T-helper 17 cell (primary cell): ENCODE measurements around the gene MAP6D1. TPM values are rescaled to one million over a fixed set of nuclear protein-coding genes. Genes with fewer than 3 reads are reported as not detected.

Experiments
- ATAC-seq: fragments of 150-1000 bp; cut with Tn5 transposase; 2 replicates; pipeline ENCODE4 v1.10.0; 2021; ENCODE audit warnings: mild to moderate bottlenecking, moderate library complexity
- DNase-seq, 3 donors: peaks; one replicate each; pipeline versions ENCODE4 v3.0.0 to v3.0.0-alpha.2; 2020 to 2021
- H3K9me3 ChIP-seq: one replicate; pipeline ENCODE4 v1.7.0; 2013; ENCODE audit warnings: low read length, mild to moderate bottlenecking; ENCODE audit not compliant: control insufficient read depth, poor library complexity, severe bottlenecking
- H3K27ac Mint-ChIP-seq: one replicate; pipeline ENCODE4 v1.8.0; 2022; ENCODE audit warnings: mild to moderate bottlenecking, moderate library complexity, mixed read lengths
- H3K27me3 Mint-ChIP-seq: one replicate; pipeline ENCODE4 v1.8.0; 2022; ENCODE audit warnings: mixed read lengths
- H3K36me3 Mint-ChIP-seq: one replicate; pipeline ENCODE4 v1.8.0; 2022; ENCODE audit warnings: low read depth, mixed read lengths
- H3K4me1 Mint-ChIP-seq: one replicate; pipeline ENCODE4 v1.8.0; 2022; ENCODE audit warnings: mild to moderate bottlenecking, mixed read lengths
- H3K4me3 Mint-ChIP-seq: one replicate; pipeline ENCODE4 v1.8.0; 2022; ENCODE audit warnings: mild to moderate bottlenecking, moderate library complexity, mixed read lengths
- total RNA-seq, 4 donors: library from RNA in 2 of 4; stranded (reverse) in 2 of 4; gene quantifications; one replicate each; pipeline ENCODE4 v1.2.3 and lab custom pipeline; 2022 to 2026

Gene MAP6D1
- total RNA-seq (1 to 10 TPM in 1 of 2 donors, under 1 TPM in 1; 0.26 to 1.7 TPM), total RNA-seq (lab: John Stamatoyannopoulos, UW) (0 to 0.23 reads per million in 2 donors)

- ATAC-seq = peak; percentile 68
- no peak for DNase-seq
- H3K36me3 Mint-ChIP-seq = peaks cover 2% of the 10 kb centered on the region
- peaks cover 9% of the 10 kb centered on the region for H3K27me3 Mint-ChIP-seq
- H3K27ac Mint-ChIP-seq = peak within 1 kb of the TSS; percentile 37
- H3K4me3 Mint-ChIP-seq = peak within 1 kb of the TSS; percentile 83
- H3K4me1 Mint-ChIP-seq = peaks cover 13% of the 10 kb centered on the region
- no peaks in the 10 kb centered on the region for H3K9me3 ChIP-seq
Observed at GRCh38 chr3:183825456-183826161, at the start of gene MAP6D1. TSS of gene MAP6D1 (minus strand) at chr3:183825577. CDS start at chr3:183825547, 30 bp downstream.

GRCh38 chr3:183873914-183874313 is 48.5 kb upstream of the MAP6D1 start:
- peaks cover 30% of the 10 kb centered on the region for H3K4me1 Mint-ChIP-seq
- no peak overlapping the region for H3K4me3 Mint-ChIP-seq
- no peak for ATAC-seq

GRCh38 chr3:183871541-183871940 is 46.2 kb upstream of the MAP6D1 start:
- H3K4me3 Mint-ChIP-seq = no peak overlapping the region
- no peaks in the 10 kb centered on the region for H3K36me3 Mint-ChIP-seq
- peaks cover 26% of the 10 kb centered on the region for H3K4me1 Mint-ChIP-seq
- no peaks in the 10 kb centered on the region for H3K9me3 ChIP-seq
- no peak overlapping the region for H3K27ac Mint-ChIP-seq
- no peak for ATAC-seq
- no peaks in the 10 kb centered on the region for H3K27me3 Mint-ChIP-seq
- no peak for DNase-seq

More at GRCh38 chr3:183873914-183874313, 48.5 kb upstream of the MAP6D1 start:
- Mint-ChIP-seq H3K36me3 (peaks cover 2% of the 10 kb centered on the region), H3K27ac (no peak overlapping the region), H3K27me3 (no peaks in the 10 kb centered on the region)
- no peaks in the 10 kb centered on the region for H3K9me3 ChIP-seq
- no peak for DNase-seq

- Mint-ChIP-seq H3K27ac (peak overlapping the region; percentile 70), H3K4me3 (peak overlapping the region; percentile 13), H3K27me3 (no peaks in the 10 kb centered on the region), H3K4me1 (peaks cover 28% of the 10 kb centered on the region), H3K36me3 (no peaks in the 10 kb centered on the region)
- DNase-seq = no peak
- no peak for ATAC-seq
- no peaks in the 10 kb centered on the region for H3K9me3 ChIP-seq
Observed at GRCh38 chr3:183870563-183870962, 45.2 kb upstream of the MAP6D1 start.

- Mint-ChIP-seq H3K4me3 (no peak overlapping the region), H3K36me3 (no peaks in the 10 kb centered on the region), H3K4me1 (peaks cover 25% of the 10 kb centered on the region), H3K27me3 (no peaks in the 10 kb centered on the region), H3K27ac (no peak overlapping the region)
- H3K9me3 ChIP-seq = no peaks in the 10 kb centered on the region
- no peak for DNase-seq
- no peak for ATAC-seq
Observed at GRCh38 chr3:183868796-183869195, 43.4 kb upstream of the MAP6D1 start.

GRCh38 chr3:183862610-183863009 is 37.2 kb upstream of the MAP6D1 start:
- H3K4me3 Mint-ChIP-seq = no peak overlapping the region
- no peak overlapping the region for H3K27ac Mint-ChIP-seq
- peaks cover 5% of the 10 kb centered on the region for H3K36me3 Mint-ChIP-seq
- no peaks in the 10 kb centered on the region for H3K9me3 ChIP-seq
- no peak for DNase-seq
- no peaks in the 10 kb centered on the region for H3K27me3 Mint-ChIP-seq
- no peak for ATAC-seq
- peaks cover 8% of the 10 kb centered on the region for H3K4me1 Mint-ChIP-seq

GRCh38 chr3:183857863-183858262 is 32.5 kb upstream of the MAP6D1 start:
- H3K4me3 Mint-ChIP-seq = no peak overlapping the region
- H3K27ac Mint-ChIP-seq = peak overlapping the region; percentile 2
- peaks cover 6% of the 10 kb centered on the region for H3K4me1 Mint-ChIP-seq
- ATAC-seq (no peak), DNase-seq (no peak)
- no peaks in the 10 kb centered on the region for H3K9me3 ChIP-seq
- H3K36me3 Mint-ChIP-seq = peaks cover 7% of the 10 kb centered on the region
- H3K27me3 Mint-ChIP-seq = no peaks in the 10 kb centered on the region

- H3K4me3 Mint-ChIP-seq = no peak overlapping the region
- no peak for ATAC-seq
- H3K27me3 Mint-ChIP-seq = no peaks in the 10 kb centered on the region
- no peaks in the 10 kb centered on the region for H3K9me3 ChIP-seq
- H3K36me3 Mint-ChIP-seq = peaks cover 10% of the 10 kb centered on the region
- no peak overlapping the region for H3K27ac Mint-ChIP-seq
- DNase-seq = no peak
- peaks cover 8% of the 10 kb centered on the region for H3K4me1 Mint-ChIP-seq
Observed at GRCh38 chr3:183854318-183855035, 29.1 kb upstream of the MAP6D1 start.

GRCh38 chr3:183845608-183846288 is 20.4 kb upstream of the MAP6D1 start:
- H3K9me3 ChIP-seq = no peaks in the 10 kb centered on the region
- H3K4me1 Mint-ChIP-seq = peaks cover 4% of the 10 kb centered on the region
- H3K4me3 Mint-ChIP-seq = no peak overlapping the region
- no peak for ATAC-seq
- peak overlapping the region; percentile 3 for H3K27ac Mint-ChIP-seq
- H3K27me3 Mint-ChIP-seq = no peaks in the 10 kb centered on the region
- H3K36me3 Mint-ChIP-seq = peaks cover 9% of the 10 kb centered on the region
- DNase-seq = no peak

GRCh38 chr3:183845090-183845489 is 19.7 kb upstream of the MAP6D1 start:
- no peak overlapping the region for H3K27ac Mint-ChIP-seq
- no peak overlapping the region for H3K4me3 Mint-ChIP-seq
- no peak for ATAC-seq

GRCh38 chr3:183844606-183845005 is 19.2 kb upstream of the MAP6D1 start:
- H3K36me3 Mint-ChIP-seq = peaks cover 7% of the 10 kb centered on the region
- no peaks in the 10 kb centered on the region for H3K4me1 Mint-ChIP-seq
- no peak overlapping the region for H3K27ac Mint-ChIP-seq
- no peak for DNase-seq
- no peaks in the 10 kb centered on the region for H3K9me3 ChIP-seq
- no peak for ATAC-seq
- no peak overlapping the region for H3K4me3 Mint-ChIP-seq
- no peaks in the 10 kb centered on the region for H3K27me3 Mint-ChIP-seq

More at GRCh38 chr3:183845090-183845489, 19.7 kb upstream of the MAP6D1 start:
- no peaks in the 10 kb centered on the region for H3K4me1 Mint-ChIP-seq
- no peak for DNase-seq
- no peaks in the 10 kb centered on the region for H3K9me3 ChIP-seq
- peaks cover 5% of the 10 kb centered on the region for H3K36me3 Mint-ChIP-seq
- H3K27me3 Mint-ChIP-seq = no peaks in the 10 kb centered on the region

- Mint-ChIP-seq H3K4me3 (no peak overlapping the region), H3K27me3 (no peaks in the 10 kb centered on the region), H3K36me3 (peaks cover 2% of the 10 kb centered on the region), H3K4me1 (peaks cover 7% of the 10 kb centered on the region), H3K27ac (no peak overlapping the region)
- ATAC-seq = no peak
- DNase-seq = no peak
- no peaks in the 10 kb centered on the region for H3K9me3 ChIP-seq
Observed at GRCh38 chr3:183839751-183840150, 14.4 kb upstream of the MAP6D1 start.

- Mint-ChIP-seq H3K36me3 (peaks cover 2% of the 10 kb centered on the region), H3K4me1 (peaks cover 10% of the 10 kb centered on the region), H3K4me3 (no peak overlapping the region), H3K27ac (no peak overlapping the region), H3K27me3 (no peaks in the 10 kb centered on the region)
- ATAC-seq (no peak), DNase-seq (no peak)
- no peaks in the 10 kb centered on the region for H3K9me3 ChIP-seq
Observed at GRCh38 chr3:183837894-183838293, 12.5 kb upstream of the MAP6D1 start.
